Stromal cell of bone marrow (primary cell): ENCODE measurements around the gene ZBTB7C.

Source experiments
- DNase-seq: peaks from one replicate; pipeline ENCODE4 v3.0.0-alpha.2; 2012; ENCODE audit warnings: low read depth

Gene ZBTB7C

GRCh38 chr18:48216639-48217257, 192.4 kb downstream of the ZBTB7C start:
- no peak for DNase-seq

DNA sequence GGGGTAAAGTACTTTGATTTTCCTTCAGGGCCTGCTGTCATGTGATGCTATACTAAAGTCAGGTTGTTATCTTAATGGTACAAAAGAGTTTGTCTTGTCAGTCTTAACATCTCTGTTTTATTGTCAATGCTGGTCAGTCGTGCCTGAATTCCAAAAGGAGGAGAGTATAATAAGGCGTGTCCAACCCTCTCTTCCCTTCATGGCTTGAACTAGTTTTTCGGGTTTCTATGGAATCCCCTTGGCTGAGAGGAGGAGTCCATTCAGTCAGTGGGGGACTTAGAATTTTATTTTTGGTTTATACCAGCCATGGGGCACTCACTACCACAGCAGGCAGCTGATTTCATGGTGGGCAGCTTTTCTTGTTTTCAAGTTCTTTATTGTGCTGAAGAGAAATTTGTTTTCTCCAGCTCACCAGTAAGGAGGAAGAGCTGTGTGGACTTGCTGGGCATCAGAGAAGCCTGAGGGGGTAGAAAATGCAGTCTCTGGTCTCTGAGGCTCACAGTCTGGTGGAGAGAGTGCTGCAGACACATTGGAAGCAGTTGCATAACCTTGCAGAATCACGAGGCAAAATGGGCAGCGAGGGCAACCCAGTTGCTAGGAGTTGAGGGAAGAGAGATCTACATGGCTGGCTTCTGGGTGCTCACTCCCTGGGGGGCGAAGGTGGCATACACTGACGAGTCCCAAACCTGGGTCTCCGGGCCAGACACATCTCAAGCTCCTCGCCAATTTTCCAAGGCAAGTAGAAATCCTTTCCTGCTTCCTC, 193.1 kb downstream of the ZBTB7C start:
- no peak for DNase-seq

DNA sequence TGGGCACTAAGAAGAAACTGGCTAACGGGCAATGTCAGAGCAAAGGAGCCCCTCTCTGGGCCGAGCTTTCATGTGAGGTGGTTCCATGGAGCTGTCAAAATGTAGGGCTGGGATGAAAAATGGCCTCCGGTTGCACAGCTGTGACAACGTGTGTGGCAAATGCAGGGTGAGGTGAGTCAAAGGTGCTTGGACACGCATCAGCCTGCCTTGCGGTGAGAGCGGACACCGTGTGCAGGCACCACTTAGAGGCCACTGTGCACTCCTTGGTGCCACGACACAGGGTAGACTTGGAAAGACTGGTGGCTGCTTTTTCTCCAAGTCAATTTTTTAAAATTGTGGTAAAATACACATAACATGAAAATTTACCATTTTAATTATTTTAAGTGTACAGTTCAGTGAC, 195.4 kb downstream of the ZBTB7C start:
- DNase-seq: no peak

- no peak for DNase-seq
Observed at GRCh38 chr18:48208432-48209140, 200.6 kb downstream of the ZBTB7C start.

DNA sequence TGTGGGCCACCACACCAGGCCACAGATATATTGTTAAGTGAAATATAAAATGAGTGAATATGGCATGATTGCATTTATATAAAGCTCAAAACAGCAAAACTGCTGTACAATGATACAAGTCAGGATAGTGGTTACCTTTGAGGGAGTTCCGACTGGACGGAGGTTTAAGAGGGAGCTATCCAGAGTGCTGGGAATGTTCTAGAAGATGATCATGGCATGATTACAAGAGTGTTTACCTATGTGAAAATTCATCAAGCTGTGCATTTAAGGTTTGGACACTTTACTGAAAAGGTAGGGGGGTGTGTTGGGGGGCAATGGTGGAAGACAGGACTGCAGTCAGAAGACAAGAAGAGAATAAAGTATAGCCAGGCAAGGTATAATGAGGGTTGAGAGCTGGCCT, 201.4 kb downstream of the ZBTB7C start:
- no peak for DNase-seq

DNA sequence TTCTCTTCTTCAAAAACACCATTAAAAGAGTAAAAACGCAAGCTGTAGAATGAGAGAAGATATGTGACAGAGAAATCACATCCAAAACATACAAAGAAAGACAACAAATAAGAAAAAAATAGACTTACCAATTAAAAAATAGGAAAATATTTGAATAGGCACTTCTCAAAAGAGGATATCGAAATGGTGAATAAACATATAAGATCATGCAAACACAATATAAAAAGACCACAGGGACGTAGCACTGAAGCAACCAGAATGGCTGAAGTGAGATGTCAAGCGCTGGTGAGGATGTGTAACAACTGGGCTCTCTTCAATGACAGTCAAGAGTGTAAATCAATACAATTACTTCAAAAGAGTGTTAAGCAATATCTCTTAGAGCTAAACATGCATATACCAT, 202.3 kb downstream of the ZBTB7C start:
- no peak for DNase-seq

GRCh38 chr18:48203961-48204666, 205.1 kb downstream of the ZBTB7C start:
- no peak for DNase-seq

GRCh38 chr18:48203288-48203945, 205.8 kb downstream of the ZBTB7C start:
- no peak for DNase-seq

DNA sequence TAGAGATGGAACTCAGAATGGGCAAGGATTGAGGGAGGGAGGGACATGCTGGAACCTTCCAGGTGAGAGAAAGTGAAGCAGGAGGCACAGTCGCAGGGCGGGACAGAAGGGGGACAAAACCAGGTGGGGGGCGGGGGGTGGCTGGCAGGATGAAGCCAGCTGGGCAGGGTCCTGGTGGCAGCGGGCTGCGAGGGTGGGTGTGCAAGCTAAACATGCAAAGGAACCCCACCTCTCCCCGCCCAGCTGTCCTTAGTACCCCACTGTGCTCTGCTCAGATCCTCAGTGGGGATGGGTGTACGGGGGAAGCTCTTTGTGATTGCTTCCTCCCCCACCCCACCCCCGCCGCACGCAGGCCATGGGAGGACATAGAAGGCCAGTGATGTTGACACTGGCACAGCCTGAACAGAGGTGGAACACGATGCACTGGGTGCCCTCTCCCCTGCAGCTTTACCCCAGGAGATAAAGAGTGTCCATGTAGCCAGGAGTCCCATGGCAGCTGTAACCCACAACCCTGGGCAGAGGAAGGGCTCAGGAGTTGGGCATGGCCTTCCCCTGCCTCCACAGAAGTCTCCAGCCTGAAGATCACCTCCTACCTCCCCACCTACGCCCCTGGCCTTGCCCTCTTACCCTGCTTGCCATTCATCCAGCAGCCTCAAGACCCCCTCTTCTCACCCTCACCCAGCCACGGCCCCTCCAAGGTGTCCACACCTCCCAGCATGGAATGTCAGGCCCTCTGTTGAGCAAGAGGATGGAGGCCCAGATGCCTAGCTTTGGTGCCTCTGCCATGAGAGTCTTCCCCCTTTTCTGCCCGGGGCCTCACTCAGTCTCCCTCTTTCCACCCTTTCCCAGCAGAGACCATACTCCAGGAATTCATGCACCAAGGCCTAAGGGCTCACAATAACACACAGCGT, 206.6 kb downstream of the ZBTB7C start:
- no peak for DNase-seq

DNA sequence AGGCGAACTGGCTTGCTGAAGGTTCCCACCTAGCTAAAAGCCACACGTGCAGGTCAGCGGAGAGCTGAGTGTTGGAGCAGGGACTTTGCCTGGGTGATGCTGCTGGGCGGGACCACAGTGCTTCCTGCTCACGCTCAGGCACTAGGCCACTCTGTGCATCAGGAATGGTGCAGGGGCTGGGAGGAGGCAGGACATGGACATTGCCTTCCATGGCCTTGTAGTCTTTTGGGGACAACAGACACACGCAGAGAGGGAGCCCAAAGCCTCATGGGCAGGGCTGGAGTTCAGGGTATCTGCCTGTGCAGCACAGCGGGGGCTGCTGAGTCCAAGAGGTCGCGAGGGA, 207.2 kb downstream of the ZBTB7C start:
- no peak for DNase-seq

GRCh38 chr18:48201337-48202005, 207.7 kb downstream of the ZBTB7C start:
- DNase-seq: no peak

- no peak for DNase-seq
Observed at GRCh38 chr18:48200631-48201336, 208.4 kb downstream of the ZBTB7C start.

DNA sequence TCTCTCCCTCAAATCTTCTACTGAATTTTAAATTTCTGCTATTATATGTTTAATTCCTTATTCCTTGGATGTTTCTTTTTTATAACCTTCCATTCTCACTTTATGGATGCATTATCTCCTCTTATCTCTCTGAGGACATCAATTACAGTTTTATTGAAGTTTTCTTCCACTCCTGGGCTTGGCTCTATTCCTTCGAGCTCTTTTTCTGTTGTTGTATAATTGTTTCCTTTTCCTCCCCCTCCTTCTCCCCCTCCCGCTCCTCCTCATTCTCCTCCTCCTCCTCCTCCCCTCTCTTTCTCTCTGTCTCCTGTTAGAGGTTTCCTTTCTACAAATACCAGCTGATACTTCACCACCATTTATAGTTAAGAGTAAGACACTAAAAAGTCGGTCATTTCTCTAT, 209.8 kb downstream of the ZBTB7C start:
- no peak for DNase-seq

DNA sequence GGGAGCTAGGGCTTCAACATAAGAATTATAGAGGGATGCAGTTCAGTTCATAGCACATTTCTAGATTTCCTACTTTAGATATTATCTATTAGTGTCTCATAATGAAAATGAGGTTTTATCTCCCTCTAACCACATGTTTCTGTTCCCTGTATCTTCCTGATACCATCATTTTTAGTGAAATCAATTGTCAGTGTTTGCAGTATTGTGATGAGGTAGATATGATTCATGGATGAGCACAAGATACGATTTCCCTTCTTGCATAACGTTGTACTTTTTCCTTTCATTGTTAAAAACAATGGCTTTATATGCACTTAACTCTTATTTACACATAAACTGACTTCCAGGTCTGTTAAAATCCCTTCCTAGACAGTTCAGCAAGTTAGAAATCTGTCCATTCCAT, 211.4 kb downstream of the ZBTB7C start:
- DNase-seq: no peak

DNA sequence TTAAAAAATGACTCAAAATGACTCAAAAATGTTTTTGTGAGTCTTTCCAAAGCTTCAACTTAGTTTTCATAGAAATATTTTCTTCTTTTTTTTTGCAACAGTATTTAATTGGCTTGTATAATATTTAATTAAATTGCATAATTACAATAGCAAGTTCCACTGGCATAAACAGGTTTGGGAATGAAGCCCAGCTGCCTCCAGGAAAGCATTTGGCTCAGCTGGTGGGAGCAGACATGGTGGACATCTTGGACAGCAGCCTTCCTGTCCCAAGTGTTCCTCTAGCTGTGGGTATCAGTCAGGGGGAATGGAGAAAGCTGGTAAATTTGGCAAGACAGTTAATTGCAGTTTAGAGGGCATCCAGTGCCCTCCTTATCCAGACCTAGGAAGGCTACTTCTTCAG, 213.4 kb downstream of the ZBTB7C start:
- DNase-seq: no peak

DNA sequence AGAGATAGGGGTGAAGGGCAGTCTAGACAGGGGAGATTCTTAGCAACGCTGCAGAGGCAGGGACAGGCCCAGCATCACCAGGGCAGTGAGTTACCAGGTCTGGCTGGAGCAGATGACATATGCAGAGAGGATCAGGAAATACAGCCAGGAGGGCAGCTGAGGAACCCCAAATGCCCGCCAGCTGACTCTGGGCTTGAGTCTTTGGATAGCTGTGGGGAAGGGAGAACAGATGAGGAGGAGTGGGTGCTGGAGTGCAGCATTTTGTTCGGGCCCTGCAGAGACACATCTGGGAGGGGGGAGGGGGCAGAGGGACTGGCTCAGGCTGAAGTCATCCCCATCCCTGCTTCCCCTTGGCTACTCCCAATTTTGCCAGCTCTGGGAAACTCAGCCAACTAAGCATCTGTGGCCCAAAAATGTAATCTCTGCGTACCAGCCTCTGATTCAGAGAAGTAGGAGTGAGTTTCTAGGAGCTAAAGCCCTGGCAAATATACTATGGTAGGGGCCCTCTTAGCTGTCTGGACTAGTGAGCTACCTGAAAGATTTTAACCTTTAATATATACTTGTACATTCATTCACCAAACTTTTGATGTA, 214.5 kb downstream of the ZBTB7C start:
- DNase-seq: no peak

DNA sequence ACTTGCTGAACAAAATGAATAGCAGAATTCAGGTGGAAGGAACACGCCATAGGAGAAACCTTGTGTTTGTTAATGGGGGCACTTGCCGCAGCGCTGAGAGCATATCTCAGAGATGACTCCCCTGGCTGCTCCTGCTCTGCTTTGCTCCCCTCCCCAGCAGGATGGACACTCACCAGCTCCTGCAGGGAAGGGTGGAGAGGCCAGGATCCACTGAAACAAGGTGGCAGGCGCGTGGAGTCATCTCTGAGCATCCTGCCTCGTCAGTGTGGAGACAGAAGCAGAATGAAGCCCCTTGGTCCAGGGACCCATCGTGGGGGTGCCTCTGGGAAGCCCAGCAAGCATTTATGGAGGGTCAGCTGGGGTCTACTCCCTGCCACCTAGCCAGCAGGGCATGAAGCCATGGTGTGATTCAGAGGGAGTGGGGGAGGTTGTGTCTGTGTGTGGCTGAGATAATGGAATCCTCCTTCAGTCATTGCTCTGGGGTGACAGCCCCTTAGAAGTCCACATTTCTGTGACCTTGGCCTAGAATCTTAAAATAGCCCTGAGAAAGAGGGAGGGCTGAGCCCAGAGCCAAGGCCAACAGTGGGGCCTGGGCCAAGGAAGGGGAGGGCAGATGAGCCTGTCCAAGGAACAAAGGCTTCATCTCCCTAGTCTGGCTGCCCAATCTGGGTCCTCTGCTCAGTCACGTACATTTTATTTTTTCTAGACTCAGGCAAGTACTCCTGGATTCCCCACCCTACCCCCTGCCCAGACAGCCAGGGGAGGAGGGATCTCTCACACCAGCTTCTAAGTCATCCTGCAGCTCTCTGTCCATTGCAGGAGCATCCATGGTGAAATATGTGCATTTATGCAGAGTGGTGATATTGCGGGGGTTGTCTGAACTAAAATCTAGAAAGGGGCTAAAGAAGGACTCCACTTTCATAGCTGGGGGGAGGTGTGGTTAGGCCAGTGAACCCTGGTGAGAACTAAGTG, 215.4 kb downstream of the ZBTB7C start:
- DNase-seq: no peak

- DNase-seq: no peak
Observed at GRCh38 chr18:48192542-48192941, 216.6 kb downstream of the ZBTB7C start.
